Hepatocyte (in vitro differentiated cells): Measurements from ENCODE around the gene CASR. TPM values are rescaled to one million over a fixed set of nuclear protein-coding genes. Genes with fewer than 3 reads are reported as not detected.

Source experiments
- DNase-seq: peaks from one replicate; pipeline ENCODE4 v3.0.0-alpha.2; 2016; ENCODE audit warnings: low spot score
- H2AFZ ChIP-seq: fragments of 200-600 bp; sonication (generic); 2 replicates; pipeline ENCODE4 v1.6.0; 2016; ENCODE audit warnings: antibody characterized with exemption, mild to moderate bottlenecking
- H3K27ac ChIP-seq: fragments of 200-600 bp; sonication (generic); 2 replicates; pipeline ENCODE4 v1.5.1; 2016; ENCODE audit warnings: mild to moderate bottlenecking
- H3K27me3 ChIP-seq: fragments of 200-600 bp; sonication (generic); 2 replicates; pipeline ENCODE4 v1.6.1; 2016
- H3K36me3 ChIP-seq: fragments of 200-600 bp; sonication (generic); replicated peaks from 2 replicates; pipeline ENCODE4 v1.5.1; 2016; ENCODE audit warnings: low read depth; ENCODE audit not compliant: insufficient read depth
- H3K4me1 ChIP-seq: fragments of 200-600 bp; sonication (generic); 2 replicates; pipeline ENCODE4 v1.5.1; 2016; ENCODE audit warnings: mild to moderate bottlenecking, moderate library complexity; ENCODE audit not compliant: insufficient read depth
- H3K4me2 ChIP-seq: fragments of 200-600 bp; sonication (generic); 2 replicates; pipeline ENCODE4 v1.6.0; 2016
- H3K4me3 ChIP-seq: fragments of 200-600 bp; sonication (generic); 2 replicates; pipeline ENCODE4 v1.5.1; 2016; ENCODE audit warnings: mild to moderate bottlenecking
- H3K79me2 ChIP-seq: fragments of 200-600 bp; sonication (generic); 2 replicates; pipeline ENCODE4 v1.6.0; 2017; ENCODE audit warnings: mild to moderate bottlenecking
- H3K9me2 ChIP-seq: fragments of 200-600 bp; sonication (generic); replicated peaks from 2 replicates; pipeline ENCODE4 v1.6.0; 2017; ENCODE audit warnings: mild to moderate bottlenecking; ENCODE audit not compliant: insufficient read depth
- H3K9me3 ChIP-seq: fragments of 200-600 bp; sonication (generic); 2 replicates; pipeline ENCODE4 v1.5.1; 2016; ENCODE audit warnings: low read depth, mild to moderate bottlenecking
- H4K20me1 ChIP-seq: fragments of 200-600 bp; sonication (generic); 2 replicates; pipeline ENCODE4 v1.6.0; 2016; ENCODE audit warnings: mild to moderate bottlenecking; ENCODE audit not compliant: insufficient read depth, poor library complexity, severe bottlenecking
- EZH2 ChIP-seq: fragments of 200-600 bp; sonication (generic); IDR thresholded peaks from 2 replicates; pipeline ENCODE4 v1.6.1; 2016; ENCODE audit warnings: antibody characterized with exemption, mild to moderate bottlenecking, borderline replicate concordance
- EZH2phosphoT487 ChIP-seq: fragments of 200-600 bp; sonication (generic); IDR thresholded peaks from one replicate; pipeline ENCODE4 v1.6.1; 2018; ENCODE audit warnings: antibody characterized with exemption, mild to moderate bottlenecking, low read depth, moderate library complexity; ENCODE audit not compliant: unreplicated experiment, severe bottlenecking
- WGBS: methylation state at CpG from one replicate; pipeline ENCODE4 v1.1.6; 2016; ENCODE audit warnings: low lambda C conversion rate; ENCODE audit errors: missing lambda C conversion rate; 5-methylcytosine and 5-hydroxymethylcytosine counted together
- polyA plus RNA-seq: library from polyadenylated mRNA; unstranded; fragments of >200 nt; fragmentation: Nextera tagmentation; extraction: Ambion mirVana; gene quantifications from 2 replicates; pipeline ENCODE4 v1.2.1, GENCODE V29; 2016
- total RNA-seq: library from RNA; depleted of rRNA; stranded (reverse); fragments of >200 nt; gene quantifications from 2 replicates; pipeline ENCODE4 v1.2.3, GENCODE V29; 2014
- TF ChIP-seq, protein P1 (sequence below): fragments of 200-600 bp; sonication (generic); IDR thresholded peaks from 2 replicates; pipeline ENCODE4 v1.5.1; 2016; ENCODE audit warnings: antibody characterized with exemption, mild to moderate bottlenecking; ENCODE audit not compliant: poor library complexity

CASR gene
- total and polyA plus RNA-seq, 2 experiments from 2014 or later, result 0.18 to 0.37 TPM

DNA sequence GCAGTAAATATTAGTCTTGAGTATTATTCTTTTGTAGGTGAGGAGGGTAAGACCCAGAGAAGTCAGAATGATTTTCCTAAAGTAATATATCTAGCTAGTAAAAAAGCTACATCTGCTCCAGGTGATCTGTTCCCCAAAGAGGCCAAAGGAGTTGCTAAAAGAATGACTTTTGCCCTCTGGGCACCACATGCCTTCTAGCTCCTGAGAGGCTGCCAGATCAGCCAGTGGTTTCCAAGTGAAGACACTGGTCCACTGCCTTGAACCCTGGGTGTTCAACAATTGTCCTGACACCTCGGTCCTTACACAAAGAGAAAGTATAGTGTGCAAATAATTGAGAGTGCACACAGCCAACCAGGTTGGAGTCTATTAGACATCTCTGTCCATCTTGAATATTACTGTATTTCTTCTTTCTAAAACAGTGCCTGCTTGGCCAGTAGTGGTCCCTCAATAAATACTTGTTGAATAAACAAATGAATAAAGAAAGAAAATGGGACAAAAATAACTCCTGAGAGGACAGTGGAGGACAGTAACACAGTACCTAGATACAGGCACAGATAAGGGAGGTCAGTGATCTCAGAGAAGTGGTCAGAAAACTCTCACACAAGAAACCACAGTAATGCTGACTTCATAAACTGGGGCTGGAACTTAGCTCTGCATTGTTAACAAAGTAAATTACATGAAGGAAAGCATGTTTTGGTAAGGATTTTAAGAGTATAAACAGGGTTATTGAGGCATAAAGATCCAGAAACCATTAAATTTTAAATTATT is 85.0 kb downstream of the CASR start:
- Histone ChIP-seq H3K27ac (no peak overlapping the region), H4K20me1 (no peaks in the 10 kb centered on the region)

DNA sequence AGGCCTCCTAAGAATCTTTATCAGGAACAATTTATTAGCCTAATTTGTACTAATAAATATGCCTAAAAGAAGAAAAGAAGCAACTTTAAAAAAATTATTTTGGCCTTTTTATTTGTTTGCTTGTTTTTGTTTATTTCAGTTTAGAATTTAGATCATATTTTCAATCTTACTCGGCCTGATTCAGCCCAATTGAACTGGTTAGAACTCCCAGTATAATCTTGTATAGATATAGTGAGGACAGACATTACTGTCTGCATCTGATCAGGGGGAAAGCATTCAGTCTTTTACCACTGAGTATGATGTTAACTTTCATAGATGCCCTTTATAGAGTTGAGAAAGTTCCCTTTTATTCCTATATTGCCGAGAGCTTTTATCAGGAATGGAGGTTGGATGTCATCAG is 85.6 kb downstream of the CASR start:
- no peaks in the 10 kb centered on the region for H3K4me1 ChIP-seq
- no peak overlapping the region for H2AFZ ChIP-seq
- DNase-seq, result no peak
- H3K9me2 ChIP-seq, result no peaks in the 10 kb centered on the region
- H3K9me3 ChIP-seq, result no peaks in the 10 kb centered on the region
- H3K4me3 ChIP-seq, result no peak overlapping the region
- no peak overlapping the region for H3K4me2 ChIP-seq
- H3K27ac ChIP-seq, result no peak overlapping the region
- TF ChIP-seq EZH2phosphoT487 (no peak), EZH2 (no peak)
- TF ChIP-seq, protein P1, sequence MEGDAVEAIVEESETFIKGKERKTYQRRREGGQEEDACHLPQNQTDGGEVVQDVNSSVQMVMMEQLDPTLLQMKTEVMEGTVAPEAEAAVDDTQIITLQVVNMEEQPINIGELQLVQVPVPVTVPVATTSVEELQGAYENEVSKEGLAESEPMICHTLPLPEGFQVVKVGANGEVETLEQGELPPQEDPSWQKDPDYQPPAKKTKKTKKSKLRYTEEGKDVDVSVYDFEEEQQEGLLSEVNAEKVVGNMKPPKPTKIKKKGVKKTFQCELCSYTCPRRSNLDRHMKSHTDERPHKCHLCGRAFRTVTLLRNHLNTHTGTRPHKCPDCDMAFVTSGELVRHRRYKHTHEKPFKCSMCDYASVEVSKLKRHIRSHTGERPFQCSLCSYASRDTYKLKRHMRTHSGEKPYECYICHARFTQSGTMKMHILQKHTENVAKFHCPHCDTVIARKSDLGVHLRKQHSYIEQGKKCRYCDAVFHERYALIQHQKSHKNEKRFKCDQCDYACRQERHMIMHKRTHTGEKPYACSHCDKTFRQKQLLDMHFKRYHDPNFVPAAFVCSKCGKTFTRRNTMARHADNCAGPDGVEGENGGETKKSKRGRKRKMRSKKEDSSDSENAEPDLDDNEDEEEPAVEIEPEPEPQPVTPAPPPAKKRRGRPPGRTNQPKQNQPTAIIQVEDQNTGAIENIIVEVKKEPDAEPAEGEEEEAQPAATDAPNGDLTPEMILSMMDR, result no peak
- 94% methylated on average over 2 of the region's 2 CpGs for WGBS
- H3K36me3 ChIP-seq, result no peaks in the 10 kb centered on the region
- H4K20me1 ChIP-seq, result no peaks in the 10 kb centered on the region
- no peaks in the 10 kb centered on the region for H3K79me2 ChIP-seq
- H3K27me3 ChIP-seq, result no peaks in the 10 kb centered on the region

More for the DNA sequence above, 85.0 kb downstream of the CASR start:
- Histone ChIP-seq H3K9me3 (no peaks in the 10 kb centered on the region), H3K4me3 (no peak overlapping the region), H3K36me3 (no peaks in the 10 kb centered on the region), H3K4me1 (no peaks in the 10 kb centered on the region), H3K27me3 (no peaks in the 10 kb centered on the region), H3K9me2 (no peaks in the 10 kb centered on the region), H3K79me2 (no peaks in the 10 kb centered on the region), H2AFZ (no peak overlapping the region), H3K4me2 (no peak overlapping the region)
- 78% methylated on average over 1 of the region's 1 CpG for WGBS
- TF ChIP-seq EZH2phosphoT487, result no peak
- no peak for TF ChIP-seq EZH2
- TF ChIP-seq, protein P1, result no peak
- no peak for DNase-seq

DNA sequence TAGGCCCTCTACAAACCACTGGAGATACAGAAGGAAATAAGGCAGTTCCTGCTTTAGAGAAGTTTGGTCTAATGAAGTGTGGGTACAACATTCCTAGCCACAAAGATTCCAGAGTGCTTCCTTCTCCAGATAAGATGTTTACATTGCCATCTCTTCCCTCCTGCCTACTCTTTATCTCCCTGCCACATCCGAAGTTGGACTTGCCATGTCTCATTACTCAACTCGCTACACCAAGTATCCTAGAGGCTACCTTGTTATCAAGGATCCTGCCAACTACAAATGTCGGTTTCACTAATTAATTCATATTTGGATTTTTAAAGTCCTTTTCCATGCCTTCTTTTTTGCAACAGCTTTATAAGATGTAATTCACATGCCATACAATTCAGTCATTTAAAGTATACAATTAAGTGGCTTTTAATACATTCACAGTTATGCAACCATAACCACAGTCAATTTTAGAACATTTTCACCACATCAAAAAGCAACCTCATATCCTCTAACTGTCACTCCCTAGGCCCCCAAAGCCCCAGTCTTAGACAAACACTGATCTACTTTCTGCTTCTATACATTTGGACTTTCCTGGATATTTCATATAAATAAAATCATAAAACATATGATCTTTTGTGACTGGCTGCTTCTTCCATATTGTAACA is 87.9 kb downstream of the CASR start:
- Histone ChIP-seq H3K36me3 (no peaks in the 10 kb centered on the region), H3K4me3 (no peak overlapping the region), H3K9me2 (no peaks in the 10 kb centered on the region), H3K79me2 (no peaks in the 10 kb centered on the region), H3K4me1 (no peaks in the 10 kb centered on the region), H3K4me2 (no peak overlapping the region), H4K20me1 (no peaks in the 10 kb centered on the region), H3K27ac (no peak overlapping the region), H2AFZ (no peak overlapping the region), H3K27me3 (no peaks in the 10 kb centered on the region), H3K9me3 (no peaks in the 10 kb centered on the region)
- no peak for DNase-seq
- WGBS, result 84% methylated on average over 3 of the region's 3 CpGs
- TF ChIP-seq, protein P1, result no peak
- TF ChIP-seq EZH2phosphoT487, result no peak
- TF ChIP-seq EZH2, result no peak
